ENCODE data around the gene ADAM29.

The ADAM29 gene

GRCh38 chr4:174934360-174934759, 16.2 kb downstream of the ADAM29 start:
- no peak for DNase-seq

GRCh38 chr4:174935607-174936006, 17.4 kb downstream of the ADAM29 start:
- Histone ChIP-seq H3K36me3 (replicated peaks; ENCODE audit: insufficient read depth, low read length) (no peaks in the 10 kb centered on the region), H3F3A (ENCODE audit: insufficient read depth, low read length) (no peaks in the 10 kb centered on the region), H3K27ac (ENCODE audit: low read length) (no peak overlapping the region), H3K9me2 (replicated peaks; ENCODE audit: insufficient read depth, low read length) (no peaks in the 10 kb centered on the region), H3K4me2 (ENCODE audit: low read depth, low read length) (no peak overlapping the region), H3K79me2 (ENCODE audit: low read length) (no peaks in the 10 kb centered on the region), H2AFZ (ENCODE audit: low read length) (no peak overlapping the region), H3K9me3 (replicated peaks; ENCODE audit: insufficient read depth, low read length) (no peaks in the 10 kb centered on the region), H3K4me3 (ENCODE audit: low read length) (no peak overlapping the region), H3K4me1 (ENCODE audit: low read length) (no peaks in the 10 kb centered on the region), H3K9ac (ENCODE audit: low read length) (no peak overlapping the region), H3K27me3 (replicated peaks; ENCODE audit: insufficient read depth, low read length) (no peaks in the 10 kb centered on the region), H4K20me1 (ENCODE audit: insufficient read depth, low read length) (no peaks in the 10 kb centered on the region)
- TF ChIP-seq EZH2 (optimal IDR thresholded peaks at IDR 0.05; ENCODE audit: low read depth, low read length) (no peak), EZH2phosphoT487 (IDR thresholded peaks at IDR 0.05; ENCODE audit: low read length) (no peak), CTCF (IDR thresholded peaks at IDR 0.05; ENCODE audit: low read length) (no peak)
- DNase-seq, result no peak

More at GRCh38 chr4:174934360-174934759, 16.2 kb downstream of the ADAM29 start:
- Histone ChIP-seq H3K9me3 (replicated peaks; ENCODE audit: insufficient read depth, low read length) (no peaks in the 10 kb centered on the region), H3K27ac (ENCODE audit: low read length) (no peak overlapping the region), H3K9ac (ENCODE audit: low read length) (no peak overlapping the region), H3K4me2 (ENCODE audit: low read depth, low read length) (no peak overlapping the region), H3K9me2 (replicated peaks; ENCODE audit: insufficient read depth, low read length) (no peaks in the 10 kb centered on the region), H3K79me2 (ENCODE audit: low read length) (no peaks in the 10 kb centered on the region), H4K20me1 (ENCODE audit: insufficient read depth, low read length) (no peaks in the 10 kb centered on the region), H3K4me1 (ENCODE audit: low read length) (peaks cover 1% of the 10 kb centered on the region; the same call in 1 of the 2 replicates), H3K36me3 (replicated peaks; ENCODE audit: insufficient read depth, low read length) (no peaks in the 10 kb centered on the region), H3F3A (ENCODE audit: insufficient read depth, low read length) (no peaks in the 10 kb centered on the region), H3K4me3 (ENCODE audit: low read length) (no peak overlapping the region), H3K27me3 (replicated peaks; ENCODE audit: insufficient read depth, low read length) (no peaks in the 10 kb centered on the region), H2AFZ (ENCODE audit: low read length) (no peak overlapping the region)
- TF ChIP-seq EZH2 (optimal IDR thresholded peaks at IDR 0.05; ENCODE audit: low read depth, low read length), result no peak
- TF ChIP-seq EZH2phosphoT487 (IDR thresholded peaks at IDR 0.05; ENCODE audit: low read length), result no peak
- no peak for TF ChIP-seq CTCF (IDR thresholded peaks at IDR 0.05; ENCODE audit: low read length)

GRCh38 chr4:174940002-174940401, 21.8 kb downstream of the ADAM29 start:
- Histone ChIP-seq H3K9me2 (replicated peaks; ENCODE audit: insufficient read depth, low read length) (no peaks in the 10 kb centered on the region), H3K9me3 (replicated peaks; ENCODE audit: insufficient read depth, low read length) (no peaks in the 10 kb centered on the region), H3K4me3 (ENCODE audit: low read length) (no peak overlapping the region), H4K20me1 (ENCODE audit: insufficient read depth, low read length) (no peaks in the 10 kb centered on the region), H3K4me1 (ENCODE audit: low read length) (no peaks in the 10 kb centered on the region), H3K27me3 (replicated peaks; ENCODE audit: insufficient read depth, low read length) (no peaks in the 10 kb centered on the region), H3K36me3 (replicated peaks; ENCODE audit: insufficient read depth, low read length) (no peaks in the 10 kb centered on the region), H3K79me2 (ENCODE audit: low read length) (no peaks in the 10 kb centered on the region), H3F3A (ENCODE audit: insufficient read depth, low read length) (no peaks in the 10 kb centered on the region), H3K4me2 (ENCODE audit: low read depth, low read length) (no peak overlapping the region), H2AFZ (ENCODE audit: low read length) (no peak overlapping the region), H3K9ac (ENCODE audit: low read length) (no peak overlapping the region), H3K27ac (ENCODE audit: low read length) (no peak overlapping the region)
- DNase-seq, result no peak
- no peak for TF ChIP-seq EZH2 (optimal IDR thresholded peaks at IDR 0.05; ENCODE audit: low read depth, low read length)

GRCh38 chr4:174946246-174946645, 28.1 kb downstream of the ADAM29 start:
- no peaks in the 10 kb centered on the region for H4K20me1 ChIP-seq (ENCODE audit: insufficient read depth, low read length)
- no peaks in the 10 kb centered on the region for H3K79me2 ChIP-seq (ENCODE audit: low read length)
- no peaks in the 10 kb centered on the region for H3K27me3 ChIP-seq (replicated peaks; ENCODE audit: insufficient read depth, low read length)
- H3K27ac ChIP-seq (ENCODE audit: low read length), result no peak overlapping the region
- H3K9ac ChIP-seq (ENCODE audit: low read length), result no peak overlapping the region
- no peak overlapping the region for H3K4me2 ChIP-seq (ENCODE audit: low read depth, low read length)
- no peaks in the 10 kb centered on the region for H3K4me1 ChIP-seq (ENCODE audit: low read length)
- no peaks in the 10 kb centered on the region for H3K9me2 ChIP-seq (replicated peaks; ENCODE audit: insufficient read depth, low read length)
- no peaks in the 10 kb centered on the region for H3K9me3 ChIP-seq (replicated peaks; ENCODE audit: insufficient read depth, low read length)
- H2AFZ ChIP-seq (ENCODE audit: low read length), result no peak overlapping the region
- H3K4me3 ChIP-seq (ENCODE audit: low read length), result no peak overlapping the region
- no peaks in the 10 kb centered on the region for H3F3A ChIP-seq (ENCODE audit: insufficient read depth, low read length)
- no peak for DNase-seq
- no peak for TF ChIP-seq CTCF (IDR thresholded peaks at IDR 0.05; ENCODE audit: low read length)
- no peak for TF ChIP-seq EZH2phosphoT487 (IDR thresholded peaks at IDR 0.05; ENCODE audit: low read length)
- no peak for TF ChIP-seq EZH2 (optimal IDR thresholded peaks at IDR 0.05; ENCODE audit: low read depth, low read length)
- no peaks in the 10 kb centered on the region for H3K36me3 ChIP-seq (replicated peaks; ENCODE audit: insufficient read depth, low read length)

Measured in MM.1S (cell line).